HG02943 (cell line): ENCODE measurements around the gene IL12RB1.

Experiments
- ATAC-seq: cut with Tn5 transposase; IDR thresholded peaks from one replicate; pipeline ENCODE4 v1.9.1; 2021; ENCODE audit warnings: mild to moderate bottlenecking, low read depth, moderate library complexity; ENCODE audit not compliant: unreplicated experiment

Gene IL12RB1

DNA sequence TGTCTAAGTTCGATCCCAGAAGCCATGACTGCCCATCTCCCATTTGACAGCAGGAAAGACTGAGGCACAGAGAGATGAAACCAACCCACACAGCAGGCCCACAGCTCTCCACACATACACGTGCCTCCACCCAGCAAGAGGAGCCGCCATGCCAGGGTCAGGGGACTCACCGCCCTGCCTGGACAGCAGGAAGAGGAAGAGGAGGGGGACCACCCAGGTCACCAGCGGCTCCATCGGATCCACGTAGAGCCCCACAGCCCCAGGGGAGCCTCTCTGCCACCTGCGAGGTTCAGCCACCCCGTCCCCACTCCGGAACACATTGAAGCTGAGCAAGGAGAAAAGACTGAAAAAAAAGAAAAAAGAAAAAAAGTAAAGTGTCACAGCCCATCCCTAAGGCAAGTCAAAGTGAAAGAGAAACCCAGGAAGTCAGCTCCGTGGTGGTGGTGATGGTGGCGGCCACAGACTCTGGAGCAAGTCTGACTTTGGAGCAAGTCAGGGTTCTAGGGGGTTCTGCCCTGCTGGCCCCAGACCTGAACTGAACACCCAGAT is at the start of gene IL12RB1:
Gene IL12RB1, minus strand, starts transcription at position 345 of the 549 bp plus-strand sequence. Its CDS starts 111 bp downstream, at position 234.
- no peak for ATAC-seq

DNA sequence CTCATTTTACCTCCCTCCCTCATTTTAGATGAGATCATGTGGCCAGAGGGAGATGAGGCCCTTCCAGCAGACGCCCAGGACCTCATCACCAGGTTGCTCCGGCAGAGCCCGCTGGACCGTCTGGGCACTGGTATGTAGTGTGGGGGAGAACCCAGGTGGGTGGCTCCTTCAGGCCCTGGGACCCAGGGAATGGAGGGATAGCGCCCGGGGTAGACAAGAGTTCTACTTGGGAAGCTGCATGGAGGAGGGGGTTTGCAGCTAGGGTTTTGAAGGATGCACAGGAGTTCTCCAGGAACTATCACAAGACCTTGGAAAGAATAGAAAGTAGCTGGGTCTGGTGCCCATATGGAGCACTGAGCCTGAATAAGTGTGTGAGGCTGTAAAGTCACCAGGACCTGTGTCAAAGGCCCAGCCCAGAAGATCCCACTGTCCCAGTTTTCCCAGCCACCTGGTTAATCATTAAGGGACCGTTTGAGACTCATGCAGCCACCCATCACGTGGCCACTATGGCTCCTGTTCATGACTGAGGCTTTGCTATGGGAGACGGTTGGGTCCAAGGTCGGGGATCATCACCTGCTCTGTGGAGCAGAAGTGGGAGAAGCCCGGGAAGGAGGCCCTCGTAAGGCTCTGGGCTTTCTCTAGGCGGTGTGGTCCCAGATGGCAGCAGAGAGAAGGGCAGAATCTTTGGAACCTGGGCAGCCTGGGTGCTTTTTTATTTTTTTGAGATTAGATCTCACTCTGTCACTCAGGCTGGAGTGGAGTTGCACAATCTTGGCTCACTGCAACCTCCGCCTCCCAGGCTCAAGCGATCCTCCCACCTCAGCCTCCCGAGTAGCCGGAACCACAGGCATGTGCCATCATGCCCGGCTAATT is 49.2 kb upstream of the IL12RB1 start:
- no peak for ATAC-seq

DNA sequence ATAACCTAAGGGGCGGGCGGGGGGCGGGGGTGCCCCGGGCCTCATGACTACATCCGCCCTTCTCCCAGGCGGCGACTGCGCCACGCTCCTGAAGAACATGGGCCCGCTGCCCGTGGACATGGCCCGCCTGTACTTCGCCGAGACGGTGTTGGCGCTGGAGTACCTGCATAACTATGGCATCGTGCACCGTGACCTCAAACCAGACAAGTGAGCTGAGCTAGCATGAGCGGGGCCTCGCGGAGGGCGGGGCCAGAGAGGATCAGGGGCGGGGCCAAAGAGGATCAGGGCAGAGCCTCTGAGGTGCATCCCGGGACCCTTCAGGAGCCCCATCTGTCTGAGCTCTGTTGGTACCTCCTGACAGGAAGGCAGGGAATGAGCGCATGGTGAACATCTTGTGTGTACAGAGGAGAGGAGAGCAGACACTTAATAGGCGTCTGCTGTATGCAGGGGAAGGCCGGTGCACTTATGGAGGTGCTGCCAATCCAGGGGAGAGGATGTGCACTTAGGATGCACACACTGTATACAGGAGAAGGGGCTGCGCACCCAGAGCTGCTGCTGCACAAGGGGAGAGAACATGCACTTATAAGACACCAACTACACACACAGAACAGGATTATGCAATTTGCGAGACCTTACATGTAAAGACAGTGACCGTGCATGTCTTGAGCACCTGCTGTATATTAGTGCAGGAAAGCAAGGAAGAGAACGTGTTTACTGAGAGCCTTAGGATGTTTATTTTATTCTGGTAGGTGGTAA is 45.3 kb upstream of the IL12RB1 start:
- no peak for ATAC-seq

DNA sequence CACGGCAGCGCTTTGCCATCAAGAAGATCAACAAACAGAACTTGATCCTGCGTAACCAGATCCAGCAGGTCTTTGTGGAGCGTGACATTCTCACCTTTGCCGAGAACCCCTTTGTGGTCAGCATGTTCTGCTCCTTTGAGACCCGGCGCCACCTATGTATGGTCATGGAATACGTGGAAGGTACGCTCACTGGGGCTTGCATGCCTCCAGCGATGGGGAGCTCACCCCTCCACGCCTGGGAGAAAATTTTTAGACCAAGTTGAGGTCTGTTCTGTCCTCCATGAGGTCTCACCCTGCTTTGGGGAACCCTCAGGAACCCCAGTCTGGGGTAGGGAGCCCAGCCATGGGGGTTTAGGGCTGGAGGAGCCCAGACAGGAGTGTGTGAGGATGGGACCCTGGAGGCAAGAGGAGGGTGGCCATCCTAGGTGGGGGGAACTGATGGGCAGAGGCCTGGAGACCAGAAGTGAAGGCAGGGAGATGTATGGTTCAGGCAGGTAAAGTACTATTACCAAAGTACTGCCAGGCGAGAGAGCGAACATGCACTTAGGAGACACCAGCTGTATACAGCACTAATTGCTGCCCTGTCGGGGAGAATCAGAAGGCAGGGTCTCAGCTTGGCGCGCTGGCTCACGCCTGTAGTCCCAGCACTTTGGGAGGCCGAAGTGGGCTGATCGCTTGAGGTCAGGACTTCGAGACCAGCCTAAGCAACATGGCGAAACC is 43.9 kb upstream of the IL12RB1 start:
- no peak for ATAC-seq

DNA sequence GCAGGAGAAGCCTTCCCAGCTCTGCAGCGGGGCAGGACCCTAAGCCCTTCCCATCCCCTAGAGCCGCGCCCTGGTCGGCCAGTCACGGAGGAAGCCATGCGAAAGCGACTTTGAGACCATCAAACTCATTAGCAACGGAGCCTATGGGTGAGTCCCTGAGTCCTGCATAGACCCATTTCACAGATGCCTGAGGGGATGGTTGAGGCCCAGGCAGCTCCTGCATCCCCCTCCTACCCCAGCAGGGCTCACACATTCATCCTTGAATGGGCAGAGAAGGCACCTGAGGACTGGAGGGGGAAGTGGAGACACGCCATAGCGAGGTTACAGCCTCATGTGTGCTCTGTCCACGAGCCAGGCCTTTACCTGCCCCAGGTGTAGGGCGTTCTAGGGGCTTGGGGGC is 42.1 kb upstream of the IL12RB1 start:
- ATAC-seq = no peak

- no peak for ATAC-seq
Observed at GRCh38 chr19:18128044-18128443, 41.3 kb upstream of the IL12RB1 start.

GRCh38 chr19:18126097-18126496 is 39.4 kb upstream of the IL12RB1 start:
- ATAC-seq = no peak

- no peak for ATAC-seq
Observed at GRCh38 chr19:18123819-18124218, 37.1 kb upstream of the IL12RB1 start.

- ATAC-seq = no peak
Observed at GRCh38 chr19:18122860-18123795, 36.4 kb upstream of the IL12RB1 start.

DNA sequence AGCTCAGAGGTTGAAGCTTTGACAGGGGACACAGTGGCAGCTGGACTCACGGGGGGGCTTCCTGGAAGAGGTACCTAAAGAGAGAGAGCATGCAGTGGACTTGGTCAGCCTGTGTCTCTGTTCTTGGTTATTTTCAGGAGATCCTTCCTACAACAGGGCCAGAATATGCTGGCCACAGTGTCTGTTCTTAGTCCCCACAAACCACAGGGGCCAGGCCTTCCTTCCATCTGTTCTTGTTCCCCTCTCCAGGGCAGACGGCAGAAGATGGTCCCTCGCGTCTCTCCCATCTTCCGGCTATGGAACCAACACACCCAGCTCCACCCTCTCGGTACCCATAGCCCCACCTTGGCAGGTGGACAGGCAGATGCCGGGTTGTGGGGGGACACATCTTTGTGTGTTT is 35.7 kb upstream of the IL12RB1 start:
- no peak for ATAC-seq

DNA sequence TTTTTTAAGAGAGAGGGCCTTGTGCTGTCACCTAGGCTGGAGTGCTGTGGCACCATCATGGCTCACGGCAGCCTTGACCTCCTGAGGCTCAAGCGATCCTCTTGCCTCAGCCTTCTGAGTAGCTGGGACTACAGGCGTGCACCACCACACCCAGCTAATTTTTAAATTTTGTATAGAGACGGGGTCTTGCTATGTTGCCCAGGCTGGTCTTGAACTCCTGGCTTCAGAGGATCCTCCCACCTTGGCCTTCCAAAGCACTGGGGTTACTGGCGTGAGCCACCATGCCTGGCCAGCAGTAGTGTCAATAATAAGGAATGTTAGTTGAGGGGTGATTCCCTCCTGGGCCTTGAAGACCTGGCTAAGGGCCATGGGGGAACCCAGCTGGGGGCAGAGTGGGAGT is 34.4 kb upstream of the IL12RB1 start:
- ATAC-seq = no peak

- no peak for ATAC-seq
Observed at GRCh38 chr19:18120127-18120526, 33.4 kb upstream of the IL12RB1 start.

DNA sequence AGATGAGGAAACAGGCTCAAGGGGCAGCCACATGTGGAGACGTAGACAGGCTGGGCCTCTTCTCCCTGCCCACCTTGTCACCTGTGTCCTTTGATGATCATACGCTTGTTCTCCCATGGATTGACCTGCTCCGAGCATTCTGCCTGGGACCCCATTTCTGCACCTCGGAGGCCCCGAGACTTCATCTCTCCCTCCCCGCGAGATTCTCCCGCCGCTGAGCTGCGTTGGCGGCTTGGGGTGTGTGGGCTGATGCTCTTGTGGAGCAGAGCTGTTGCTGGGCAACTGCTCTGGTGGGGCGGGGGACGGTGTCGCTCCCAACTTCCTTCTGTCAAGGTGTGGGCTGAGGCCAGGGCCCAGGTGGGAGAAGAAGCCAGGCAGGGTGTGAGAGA is 33.0 kb upstream of the IL12RB1 start:
- ATAC-seq = no peak

- ATAC-seq = no peak
Observed at GRCh38 chr19:18119013-18119716, 32.4 kb upstream of the IL12RB1 start.

- no peak for ATAC-seq
Observed at GRCh38 chr19:18118420-18119012, 31.8 kb upstream of the IL12RB1 start.

GRCh38 chr19:18117692-18118378 is 31.1 kb upstream of the IL12RB1 start:
- peak; percentile 58 for ATAC-seq

GRCh38 chr19:18117364-18117691 is 30.6 kb upstream of the IL12RB1 start:
- ATAC-seq = no peak

DNA sequence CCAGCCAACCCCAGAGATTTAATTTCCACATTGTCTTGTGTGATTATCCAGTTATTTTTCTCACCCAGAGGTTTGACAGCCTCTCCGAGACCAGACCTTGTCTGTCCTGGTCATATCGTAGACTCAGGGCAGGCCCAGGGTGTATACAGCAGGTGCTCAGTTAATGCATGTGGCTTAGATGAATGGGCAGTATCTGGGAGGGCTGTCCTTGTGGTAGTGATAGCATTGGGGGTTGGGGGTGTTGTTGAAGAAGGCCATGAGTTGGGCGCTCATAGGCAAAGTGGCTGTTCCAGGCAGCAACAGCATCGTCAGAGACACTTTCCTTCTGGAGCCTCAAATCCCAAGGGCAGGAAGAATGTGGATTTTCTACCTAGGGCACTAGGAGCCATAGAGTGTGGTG is 27.7 kb upstream of the IL12RB1 start:
- no peak for ATAC-seq
